Activated T-cell treated with anti-CD3 and anti-CD28 coated beads, Interleukin-2, amount 50 U/mL, for 24 hours (primary cell): ENCODE data around the gene CTSD.

ENCODE experiments used
- DNase-seq: peaks from one replicate; pipeline ENCODE4 v3.0.0-alpha.2; 2020
- H3K27ac Mint-ChIP-seq: 2 replicates; pipeline ENCODE4 v1.8.0; 2020; ENCODE audit warnings: mild to moderate bottlenecking, mixed read lengths
- H3K27me3 Mint-ChIP-seq: 2 replicates; pipeline ENCODE4 v1.8.0; 2020; ENCODE audit warnings: mixed read lengths
- H3K36me3 Mint-ChIP-seq: 2 replicates; pipeline ENCODE4 v1.8.0; 2020; ENCODE audit warnings: low read depth, mixed read lengths
- H3K4me1 Mint-ChIP-seq: 2 replicates; pipeline ENCODE4 v1.8.0; 2020; ENCODE audit warnings: low read depth, mixed read lengths
- H3K4me3 Mint-ChIP-seq: 2 replicates; pipeline ENCODE4 v1.8.0; 2020; ENCODE audit warnings: mild to moderate bottlenecking, moderate library complexity, mixed read lengths
- H3K9me3 Mint-ChIP-seq: 2 replicates; pipeline ENCODE4 v1.8.0; 2020; ENCODE audit warnings: mixed read lengths

The CTSD gene

GRCh38 chr11:1749395-1750351 is 14.1 kb downstream of the CTSD start:
- H3K36me3 Mint-ChIP-seq: peaks cover 8% of the 10 kb centered on the region
- peak overlapping the region; percentile 38 for H3K4me3 Mint-ChIP-seq
- no peak for DNase-seq
- H3K27me3 Mint-ChIP-seq: peaks cover 25% of the 10 kb centered on the region
- no peak overlapping the region for H3K27ac Mint-ChIP-seq
- H3K9me3 Mint-ChIP-seq: peaks cover 8% of the 10 kb centered on the region
- H3K4me1 Mint-ChIP-seq: peaks cover 19% of the 10 kb centered on the region

- no peak overlapping the region for H3K27ac Mint-ChIP-seq
- peak overlapping the region; percentile 42 for H3K4me3 Mint-ChIP-seq
- DNase-seq: peak; percentile 33
- H3K9me3 Mint-ChIP-seq: peaks cover 8% of the 10 kb centered on the region
- H3K27me3 Mint-ChIP-seq: peaks cover 25% of the 10 kb centered on the region
- peaks cover 19% of the 10 kb centered on the region for H3K4me1 Mint-ChIP-seq
- peaks cover 8% of the 10 kb centered on the region for H3K36me3 Mint-ChIP-seq
Observed at GRCh38 chr11:1748636-1749394, 14.9 kb downstream of the CTSD start.

- H3K4me1 Mint-ChIP-seq: peaks cover 15% of the 10 kb centered on the region
- DNase-seq: peak; percentile 26
- H3K36me3 Mint-ChIP-seq: peaks cover 2% of the 10 kb centered on the region
- no peak overlapping the region for H3K4me3 Mint-ChIP-seq
- no peak overlapping the region for H3K27ac Mint-ChIP-seq
- H3K27me3 Mint-ChIP-seq: peaks cover 25% of the 10 kb centered on the region
- H3K9me3 Mint-ChIP-seq: peaks cover 8% of the 10 kb centered on the region
Observed at GRCh38 chr11:1747753-1748635, 15.7 kb downstream of the CTSD start.

GRCh38 chr11:1746956-1747752 is 16.6 kb downstream of the CTSD start:
- Mint-ChIP-seq H3K27ac (no peak overlapping the region), H3K27me3 (peaks cover 25% of the 10 kb centered on the region), H3K36me3 (no peaks in the 10 kb centered on the region), H3K4me1 (peaks cover 15% of the 10 kb centered on the region), H3K9me3 (peaks cover 8% of the 10 kb centered on the region), H3K4me3 (no peak overlapping the region)
- peak; percentile 26 for DNase-seq

GRCh38 chr11:1746511-1746931 is 17.2 kb downstream of the CTSD start:
- peak; percentile 22 for DNase-seq
- Mint-ChIP-seq H3K4me3 (no peak overlapping the region), H3K27me3 (peaks cover 25% of the 10 kb centered on the region), H3K27ac (no peak overlapping the region), H3K4me1 (peaks cover 15% of the 10 kb centered on the region), H3K9me3 (peaks cover 8% of the 10 kb centered on the region), H3K36me3 (no peaks in the 10 kb centered on the region)

- H3K9me3 Mint-ChIP-seq: peaks cover 8% of the 10 kb centered on the region
- H3K4me3 Mint-ChIP-seq: no peak overlapping the region
- no peak for DNase-seq
- peaks cover 15% of the 10 kb centered on the region for H3K4me1 Mint-ChIP-seq
- peaks cover 24% of the 10 kb centered on the region for H3K27me3 Mint-ChIP-seq
- H3K36me3 Mint-ChIP-seq: no peaks in the 10 kb centered on the region
- no peak overlapping the region for H3K27ac Mint-ChIP-seq
Observed at GRCh38 chr11:1745701-1746320, 17.9 kb downstream of the CTSD start.

GRCh38 chr11:1744891-1745700 is 18.6 kb downstream of the CTSD start:
- H3K4me1 Mint-ChIP-seq: peaks cover 10% of the 10 kb centered on the region
- H3K27me3 Mint-ChIP-seq: peaks cover 17% of the 10 kb centered on the region
- H3K4me3 Mint-ChIP-seq: no peak overlapping the region
- no peak overlapping the region for H3K27ac Mint-ChIP-seq
- DNase-seq: no peak
- H3K9me3 Mint-ChIP-seq: peaks cover 8% of the 10 kb centered on the region
- H3K36me3 Mint-ChIP-seq: no peaks in the 10 kb centered on the region

GRCh38 chr11:1744137-1744886 is 19.4 kb downstream of the CTSD start:
- Mint-ChIP-seq H3K4me1 (peaks cover 2% of the 10 kb centered on the region), H3K9me3 (peaks cover 8% of the 10 kb centered on the region), H3K27me3 (peaks cover 9% of the 10 kb centered on the region), H3K4me3 (no peak overlapping the region), H3K36me3 (no peaks in the 10 kb centered on the region), H3K27ac (no peak overlapping the region)
- no peak for DNase-seq

GRCh38 chr11:1743585-1744136 is 20.1 kb downstream of the CTSD start:
- Mint-ChIP-seq H3K36me3 (no peaks in the 10 kb centered on the region), H3K27me3 (peaks cover 9% of the 10 kb centered on the region), H3K9me3 (peaks cover 8% of the 10 kb centered on the region), H3K4me1 (peaks cover 2% of the 10 kb centered on the region), H3K27ac (no peak overlapping the region), H3K4me3 (no peak overlapping the region)
- no peak for DNase-seq

- Mint-ChIP-seq H3K4me1 (no peaks in the 10 kb centered on the region), H3K4me3 (no peak overlapping the region), H3K27ac (no peak overlapping the region), H3K36me3 (no peaks in the 10 kb centered on the region), H3K27me3 (peaks cover 4% of the 10 kb centered on the region), H3K9me3 (peaks cover 8% of the 10 kb centered on the region)
- no peak for DNase-seq
Observed at GRCh38 chr11:1742869-1743584, 20.7 kb downstream of the CTSD start.

GRCh38 chr11:1742371-1742770 is 21.4 kb downstream of the CTSD start:
- H3K27ac Mint-ChIP-seq: no peak overlapping the region
- peaks cover 11% of the 10 kb centered on the region for H3K9me3 Mint-ChIP-seq
- H3K4me3 Mint-ChIP-seq: no peak overlapping the region
- H3K36me3 Mint-ChIP-seq: no peaks in the 10 kb centered on the region
- H3K27me3 Mint-ChIP-seq: peaks cover under 1% of the 10 kb centered on the region
- DNase-seq: peak; percentile 28
- H3K4me1 Mint-ChIP-seq: no peaks in the 10 kb centered on the region
